ENCODE measurements around the gene ELK4. TPM values are rescaled to one million over a fixed set of nuclear protein-coding genes. Genes with fewer than 3 reads are reported as not detected.

ELK4 gene
- total and polyA plus RNA-seq, 8 donors = 23.6 to 69.9 (median 26.9) TPM

DNA sequence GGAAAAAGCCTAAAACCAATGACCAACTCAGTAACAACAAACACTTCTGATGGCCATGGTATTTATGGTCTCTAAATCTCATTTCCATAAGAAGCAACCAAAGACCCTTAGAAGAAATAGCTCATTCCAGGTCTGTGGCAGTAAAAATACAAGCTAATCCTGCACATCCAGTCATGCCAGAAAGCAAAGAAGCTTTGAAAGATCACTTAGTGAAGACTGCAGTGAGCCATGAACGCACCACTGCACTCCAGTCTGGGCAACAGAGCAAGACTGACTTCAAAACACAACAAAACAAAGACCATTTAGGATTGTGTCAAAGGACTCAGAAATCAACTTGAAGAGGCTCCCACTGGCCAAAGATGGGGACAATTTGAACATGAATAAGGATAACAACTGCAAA lies 18.4 kb upstream of the ELK4 start:
- no peak for DNase-seq
- H3K36me3 ChIP-seq = peaks cover 0 to 2% of the 10 kb centered on the region in 2 donors
- no peaks in the 10 kb centered on the region for H3K9me3 ChIP-seq
- TF ChIP-seq, protein P1, sequence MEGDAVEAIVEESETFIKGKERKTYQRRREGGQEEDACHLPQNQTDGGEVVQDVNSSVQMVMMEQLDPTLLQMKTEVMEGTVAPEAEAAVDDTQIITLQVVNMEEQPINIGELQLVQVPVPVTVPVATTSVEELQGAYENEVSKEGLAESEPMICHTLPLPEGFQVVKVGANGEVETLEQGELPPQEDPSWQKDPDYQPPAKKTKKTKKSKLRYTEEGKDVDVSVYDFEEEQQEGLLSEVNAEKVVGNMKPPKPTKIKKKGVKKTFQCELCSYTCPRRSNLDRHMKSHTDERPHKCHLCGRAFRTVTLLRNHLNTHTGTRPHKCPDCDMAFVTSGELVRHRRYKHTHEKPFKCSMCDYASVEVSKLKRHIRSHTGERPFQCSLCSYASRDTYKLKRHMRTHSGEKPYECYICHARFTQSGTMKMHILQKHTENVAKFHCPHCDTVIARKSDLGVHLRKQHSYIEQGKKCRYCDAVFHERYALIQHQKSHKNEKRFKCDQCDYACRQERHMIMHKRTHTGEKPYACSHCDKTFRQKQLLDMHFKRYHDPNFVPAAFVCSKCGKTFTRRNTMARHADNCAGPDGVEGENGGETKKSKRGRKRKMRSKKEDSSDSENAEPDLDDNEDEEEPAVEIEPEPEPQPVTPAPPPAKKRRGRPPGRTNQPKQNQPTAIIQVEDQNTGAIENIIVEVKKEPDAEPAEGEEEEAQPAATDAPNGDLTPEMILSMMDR (IDR thresholded peaks at IDR 0.05) = no peak
- H3K4me1 ChIP-seq = no peaks in the 10 kb centered on the region
- no peak overlapping the region for H3K4me3 ChIP-seq
- no peak overlapping the region for H3K27ac ChIP-seq
- H3K27me3 ChIP-seq = no peaks in the 10 kb centered on the region
- ATAC-seq = no peak
- intact Hi-C loops (cut with DNase I) = no loop called here

DNA sequence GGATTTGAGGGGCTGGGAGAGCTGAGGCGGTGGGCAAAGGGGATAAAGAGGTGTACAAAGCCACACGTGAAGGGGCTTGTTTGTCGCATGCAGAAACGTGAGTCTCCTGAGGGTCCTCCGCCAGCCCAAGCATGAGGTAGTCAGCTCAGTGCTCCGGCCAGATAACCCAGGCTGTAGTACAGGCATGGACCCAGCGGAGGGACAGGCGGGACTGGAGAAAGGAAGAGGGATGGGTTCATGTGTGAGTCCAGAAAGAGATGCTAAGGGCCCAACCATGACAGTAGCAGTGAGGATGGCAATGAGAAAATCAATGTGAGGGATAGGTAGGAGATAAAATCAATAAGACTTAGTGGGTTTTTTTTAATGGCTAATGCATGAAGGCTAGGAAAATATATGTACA lies 13.7 kb upstream of the ELK4 start:
- no peaks in the 10 kb centered on the region for H3K9me3 ChIP-seq
- no peak overlapping the region for H3K4me3 ChIP-seq
- ATAC-seq (no peak), DNase-seq (no peak)
- no peaks in the 10 kb centered on the region for H3K4me1 ChIP-seq
- no peaks in the 10 kb centered on the region for H3K27me3 ChIP-seq
- TF ChIP-seq, protein P1 (IDR thresholded peaks at IDR 0.05) = no peak
- intact Hi-C loops (cut with DNase I) = no loop called here
- H3K36me3 ChIP-seq = no peaks in the 10 kb centered on the region
- H3K27ac ChIP-seq = no peak overlapping the region

DNA sequence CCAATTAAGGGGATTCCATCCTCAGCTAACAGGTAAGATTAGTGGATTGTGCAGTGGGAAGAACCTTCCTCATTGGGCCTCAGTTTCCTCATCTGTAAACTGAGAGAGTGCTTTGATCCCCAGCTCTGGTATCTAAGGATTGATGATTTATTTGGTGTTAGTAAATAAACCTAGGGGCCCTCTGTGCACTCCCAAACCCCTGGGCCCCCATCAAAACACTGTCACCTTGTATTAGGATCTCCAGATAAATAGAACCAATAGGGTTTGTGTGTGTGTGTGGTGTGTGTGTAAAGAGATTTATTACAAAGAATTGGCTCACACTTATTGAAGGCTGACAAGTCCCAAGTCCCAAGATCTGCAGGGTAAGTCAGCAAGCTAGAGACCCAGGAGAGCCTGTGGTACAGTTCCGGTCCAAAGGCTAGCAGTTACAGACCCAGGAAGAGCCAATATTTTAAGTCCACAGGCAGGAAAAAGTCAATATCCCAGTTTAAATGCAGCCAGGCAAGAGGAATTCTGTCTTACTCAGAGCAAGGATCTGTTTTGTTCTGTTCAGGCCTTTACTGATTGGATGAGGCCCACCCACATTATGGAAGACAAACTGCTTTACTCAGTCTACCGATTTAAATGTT lies 11.0 kb upstream of the ELK4 start:
- no peaks in the 10 kb centered on the region for H3K27me3 ChIP-seq
- H3K36me3 ChIP-seq = no peaks in the 10 kb centered on the region
- no peak overlapping the region for H3K4me3 ChIP-seq
- intact Hi-C loops (cut with DNase I) = no loop called here
- no peak overlapping the region for H3K27ac ChIP-seq
- no peak for DNase-seq
- ATAC-seq = no peak
- H3K9me3 ChIP-seq = no peaks in the 10 kb centered on the region
- H3K4me1 ChIP-seq = no peaks in the 10 kb centered on the region
- TF ChIP-seq, protein P1 (IDR thresholded peaks at IDR 0.05) = no peak

DNA sequence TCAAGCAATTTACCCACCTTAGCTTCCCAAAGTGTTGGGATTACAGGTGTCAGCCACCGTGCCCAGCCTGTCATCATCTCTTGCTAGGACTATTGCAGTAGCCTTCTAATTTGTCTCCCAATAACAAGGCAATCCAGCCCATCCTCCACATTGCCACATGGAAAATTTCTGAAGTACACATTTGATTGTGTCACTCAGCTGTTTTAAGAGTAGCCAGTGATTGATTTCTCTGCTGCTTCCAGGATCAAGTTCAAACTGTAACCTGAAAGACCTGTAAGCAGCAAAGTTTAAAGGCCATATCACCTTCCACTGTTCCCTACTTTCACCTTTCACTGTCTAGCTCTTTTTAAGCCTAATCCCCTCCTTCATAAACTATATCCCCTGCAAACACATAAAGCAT lies 7.8 kb upstream of the ELK4 start:
- H3K4me1 ChIP-seq = no peaks in the 10 kb centered on the region
- DNase-seq (no peak), ATAC-seq (no peak)
- no peaks in the 10 kb centered on the region for H3K9me3 ChIP-seq
- TF ChIP-seq, protein P1 (IDR thresholded peaks at IDR 0.05) = no peak
- H3K27me3 ChIP-seq = no peaks in the 10 kb centered on the region
- H3K4me3 ChIP-seq = no peak overlapping the region
- H3K27ac ChIP-seq = no peak overlapping the region
- H3K36me3 ChIP-seq = no peaks in the 10 kb centered on the region
- intact Hi-C loops (cut with DNase I) = loop anchor here in 1 of 2 donors (5.0 kb wide), 1 partner anchor 47 kb away; no protein-coding TSS in a partner anchor

DNA sequence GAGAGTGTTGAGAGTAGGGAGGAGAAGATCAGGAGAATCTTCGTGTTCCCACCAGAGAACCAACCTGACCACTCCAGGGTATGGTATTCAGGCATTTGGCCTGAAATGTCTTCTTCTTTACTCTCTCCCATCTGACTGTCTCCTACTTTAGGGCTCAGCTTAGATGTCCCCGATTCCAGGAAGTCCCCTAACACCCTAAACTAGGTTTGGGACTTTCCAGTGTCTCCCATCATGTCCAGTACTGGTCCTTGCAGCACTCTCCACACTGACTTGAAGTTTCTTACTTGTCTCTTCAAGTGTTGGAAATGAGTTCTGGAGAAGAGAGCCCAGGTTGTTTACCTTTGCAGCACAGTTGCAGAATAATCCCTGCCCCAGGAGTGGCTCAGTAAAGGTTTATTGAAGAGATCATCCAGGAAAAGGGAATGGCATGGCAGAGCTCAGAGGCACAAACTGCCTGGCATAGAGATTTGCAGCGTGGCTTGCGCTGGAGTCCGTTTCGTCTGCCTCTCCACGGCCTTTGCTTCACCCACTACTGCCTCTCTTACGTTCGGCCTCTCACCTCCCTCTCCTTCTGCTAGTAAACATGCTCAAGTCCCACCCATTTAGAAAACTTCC lies 6.2 kb upstream of the ELK4 start:
- ATAC-seq (no peak), DNase-seq (no peak)
- no peaks in the 10 kb centered on the region for H3K27me3 ChIP-seq
- H3K4me3 ChIP-seq = no peak overlapping the region
- no peaks in the 10 kb centered on the region for H3K9me3 ChIP-seq
- intact Hi-C loops (cut with DNase I) = loop anchor here in 1 of 2 donors (5.0 kb wide), 1 partner anchor 46 kb away; no protein-coding TSS in a partner anchor
- TF ChIP-seq, protein P1 (IDR thresholded peaks at IDR 0.05) = no peak
- no peaks in the 10 kb centered on the region for H3K36me3 ChIP-seq
- H3K4me1 ChIP-seq = peaks cover 0 to 1% of the 10 kb centered on the region in 2 donors
- no peak overlapping the region for H3K27ac ChIP-seq

All from left lung (tissue), 10 donors.